Measurements from ENCODE around the gene GNG12. TPM values are rescaled to one million over a fixed set of nuclear protein-coding genes. Genes with fewer than 3 reads are reported as not detected.
A peak's percentile ranks its signal among the peaks of the same experiment; 100 is the strongest.

Gene GNG12
- total RNA-seq, 2 donors from 2014 or later = 29.1 to 45.4 TPM

GRCh38 chr1:67741121-67741520 lies 92.1 kb downstream of the GNG12 start:
- Histone ChIP-seq H3K27me3 (no peaks in the 10 kb centered on the region), H3K36me3 (no peaks in the 10 kb centered on the region), H3K4me1 (peaks cover 0 to 9% of the 10 kb centered on the region in 2 donors), H3K4me3 (no peak overlapping the region), H3K9me3 (no peaks in the 10 kb centered on the region), H3K27ac (no peak overlapping the region)
- DNase-seq (ENCODE audit: low spot score) = no peak
- TF ChIP-seq, protein P1, sequence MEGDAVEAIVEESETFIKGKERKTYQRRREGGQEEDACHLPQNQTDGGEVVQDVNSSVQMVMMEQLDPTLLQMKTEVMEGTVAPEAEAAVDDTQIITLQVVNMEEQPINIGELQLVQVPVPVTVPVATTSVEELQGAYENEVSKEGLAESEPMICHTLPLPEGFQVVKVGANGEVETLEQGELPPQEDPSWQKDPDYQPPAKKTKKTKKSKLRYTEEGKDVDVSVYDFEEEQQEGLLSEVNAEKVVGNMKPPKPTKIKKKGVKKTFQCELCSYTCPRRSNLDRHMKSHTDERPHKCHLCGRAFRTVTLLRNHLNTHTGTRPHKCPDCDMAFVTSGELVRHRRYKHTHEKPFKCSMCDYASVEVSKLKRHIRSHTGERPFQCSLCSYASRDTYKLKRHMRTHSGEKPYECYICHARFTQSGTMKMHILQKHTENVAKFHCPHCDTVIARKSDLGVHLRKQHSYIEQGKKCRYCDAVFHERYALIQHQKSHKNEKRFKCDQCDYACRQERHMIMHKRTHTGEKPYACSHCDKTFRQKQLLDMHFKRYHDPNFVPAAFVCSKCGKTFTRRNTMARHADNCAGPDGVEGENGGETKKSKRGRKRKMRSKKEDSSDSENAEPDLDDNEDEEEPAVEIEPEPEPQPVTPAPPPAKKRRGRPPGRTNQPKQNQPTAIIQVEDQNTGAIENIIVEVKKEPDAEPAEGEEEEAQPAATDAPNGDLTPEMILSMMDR (IDR thresholded peaks at IDR 0.05) = no peak

GRCh38 chr1:67740543-67740942 lies 92.7 kb downstream of the GNG12 start:
- no peaks in the 10 kb centered on the region for H3K36me3 ChIP-seq
- no peaks in the 10 kb centered on the region for H3K27me3 ChIP-seq
- no peaks in the 10 kb centered on the region for H3K9me3 ChIP-seq
- peaks cover 0 to 15% of the 10 kb centered on the region in 2 donors for H3K4me1 ChIP-seq
- H3K4me3 ChIP-seq = no peak overlapping the region
- no peak for DNase-seq (ENCODE audit: low spot score)
- TF ChIP-seq, protein P1 (IDR thresholded peaks at IDR 0.05) = no peak
- H3K27ac ChIP-seq = no peak overlapping the region

- no peak for DNase-seq (ENCODE audit: low spot score)
- TF ChIP-seq, protein P1 (IDR thresholded peaks at IDR 0.05) = no peak
- H3K36me3 ChIP-seq = no peaks in the 10 kb centered on the region
- H3K27me3 ChIP-seq = no peaks in the 10 kb centered on the region
- no peak overlapping the region for H3K4me3 ChIP-seq
- H3K27ac ChIP-seq = no peak overlapping the region
- H3K4me1 ChIP-seq = peaks cover 0 to 25% of the 10 kb centered on the region in 2 donors
- H3K9me3 ChIP-seq = no peaks in the 10 kb centered on the region
These were observed 93.9 kb downstream of the GNG12 start for GRCh38 chr1:67739361-67739760.

- no peak overlapping the region for H3K27ac ChIP-seq
- TF ChIP-seq, protein P1 (IDR thresholded peaks at IDR 0.05) = no peak
- DNase-seq (ENCODE audit: low spot score) = no peak
- H3K4me3 ChIP-seq = no peak overlapping the region
- no peaks in the 10 kb centered on the region for H3K9me3 ChIP-seq
- peaks cover 0 to 34% of the 10 kb centered on the region in 2 donors for H3K4me1 ChIP-seq
- H3K36me3 ChIP-seq = no peaks in the 10 kb centered on the region
- H3K27me3 ChIP-seq = no peaks in the 10 kb centered on the region
These were observed 94.9 kb downstream of the GNG12 start for GRCh38 chr1:67738401-67738800.

GRCh38 chr1:67737875-67738274 lies 95.4 kb downstream of the GNG12 start:
- peaks cover 0 to 39% of the 10 kb centered on the region in 2 donors for H3K4me1 ChIP-seq

GRCh38 chr1:67736750-67737149 lies 96.5 kb downstream of the GNG12 start:
- Histone ChIP-seq H3K4me1 (peaks cover 0 to 47% of the 10 kb centered on the region in 2 donors), H3K4me3 (no peak overlapping the region), H3K36me3 (no peaks in the 10 kb centered on the region), H3K9me3 (no peaks in the 10 kb centered on the region), H3K27ac (peak overlapping the region; percentile 54 to 67), H3K27me3 (no peaks in the 10 kb centered on the region)
- DNase-seq (ENCODE audit: low spot score) = no peak
- TF ChIP-seq, protein P1 (IDR thresholded peaks at IDR 0.05) = no peak

More at GRCh38 chr1:67737875-67738274, 95.4 kb downstream of the GNG12 start:
- no peaks in the 10 kb centered on the region for H3K36me3 ChIP-seq
- no peak overlapping the region for H3K27ac ChIP-seq
- TF ChIP-seq, protein P1 (IDR thresholded peaks at IDR 0.05) = no peak
- H3K4me3 ChIP-seq = no peak overlapping the region
- H3K27me3 ChIP-seq = no peaks in the 10 kb centered on the region
- DNase-seq (ENCODE audit: low spot score) = no peak
- H3K9me3 ChIP-seq = no peaks in the 10 kb centered on the region

Data from right atrium auricular region (tissue), 2 donors.